ENCODE data around the gene NOG. TPM values are rescaled to one million over a fixed set of nuclear protein-coding genes. Genes with fewer than 3 reads are reported as not detected.

Gene NOG
- total RNA-seq, 6 experiments from 2014 or later: 18.3 to 21.2 (median 19.4) TPM

GRCh38 chr17:56597495-56597990, 4.0 kb downstream of the NOG start:
- H3K4me1 Mint-ChIP-seq (ENCODE audit: low read depth): peaks cover 38% of the 10 kb centered on the region
- no peaks in the 10 kb centered on the region for H3K36me3 Mint-ChIP-seq (ENCODE audit: low read depth)
- TF ChIP-seq CTCF (IDR thresholded peaks at IDR 0.05): no peak
- no peaks in the 10 kb centered on the region for H3K27me3 Mint-ChIP-seq (ENCODE audit: insufficient read depth)
- no peaks in the 10 kb centered on the region for H3K9me3 Mint-ChIP-seq
- peak overlapping the region; percentile 74 for H3K27ac Mint-ChIP-seq
- DNase-seq: no peak
- peak overlapping the region; percentile 85 for H3K4me3 Mint-ChIP-seq

GRCh38 chr17:56598466-56598865, 5.0 kb downstream of the NOG start:
- Mint-ChIP-seq H3K27ac (peak overlapping the region; percentile 68), H3K27me3 (ENCODE audit: insufficient read depth) (no peaks in the 10 kb centered on the region), H3K36me3 (ENCODE audit: low read depth) (no peaks in the 10 kb centered on the region), H3K9me3 (no peaks in the 10 kb centered on the region), H3K4me1 (ENCODE audit: low read depth) (peaks cover 38% of the 10 kb centered on the region), H3K4me3 (peak overlapping the region; percentile 85)
- peak; percentile 64 for DNase-seq
- no peak for TF ChIP-seq CTCF (IDR thresholded peaks at IDR 0.05)

GRCh38 chr17:56599088-56599487, 5.6 kb downstream of the NOG start:
- TF ChIP-seq CTCF (IDR thresholded peaks at IDR 0.05): no peak; the same call in 1 of the 2 replicates
- H3K9me3 Mint-ChIP-seq: no peaks in the 10 kb centered on the region
- no peak for DNase-seq
- peaks cover 43% of the 10 kb centered on the region for H3K4me1 Mint-ChIP-seq (ENCODE audit: low read depth)
- H3K4me3 Mint-ChIP-seq: no peak overlapping the region; the same call in 1 of the 2 replicates
- no peaks in the 10 kb centered on the region for H3K27me3 Mint-ChIP-seq (ENCODE audit: insufficient read depth)
- H3K27ac Mint-ChIP-seq: no peak overlapping the region
- no peaks in the 10 kb centered on the region for H3K36me3 Mint-ChIP-seq (ENCODE audit: low read depth)

GRCh38 chr17:56599566-56599965, 6.1 kb downstream of the NOG start:
- Mint-ChIP-seq H3K27ac (no peak overlapping the region), H3K4me1 (ENCODE audit: low read depth) (peaks cover 48% of the 10 kb centered on the region), H3K9me3 (no peaks in the 10 kb centered on the region), H3K4me3 (no peak overlapping the region), H3K36me3 (ENCODE audit: low read depth) (no peaks in the 10 kb centered on the region), H3K27me3 (ENCODE audit: insufficient read depth) (no peaks in the 10 kb centered on the region)
- TF ChIP-seq CTCF (IDR thresholded peaks at IDR 0.05): no peak
- no peak for DNase-seq

GRCh38 chr17:56600256-56600655, 6.8 kb downstream of the NOG start:
- H3K4me3 Mint-ChIP-seq: no peak overlapping the region
- TF ChIP-seq CTCF (IDR thresholded peaks at IDR 0.05): no peak
- no peaks in the 10 kb centered on the region for H3K36me3 Mint-ChIP-seq (ENCODE audit: low read depth)
- H3K27me3 Mint-ChIP-seq (ENCODE audit: insufficient read depth): peaks cover 3% of the 10 kb centered on the region; the same call in 1 of the 2 replicates
- no peak overlapping the region for H3K27ac Mint-ChIP-seq
- H3K4me1 Mint-ChIP-seq (ENCODE audit: low read depth): peaks cover 48% of the 10 kb centered on the region
- no peaks in the 10 kb centered on the region for H3K9me3 Mint-ChIP-seq
- no peak for DNase-seq

GRCh38 chr17:56601591-56601990, 8.1 kb downstream of the NOG start:
- Mint-ChIP-seq H3K36me3 (ENCODE audit: low read depth) (no peaks in the 10 kb centered on the region), H3K9me3 (no peaks in the 10 kb centered on the region), H3K4me1 (ENCODE audit: low read depth) (peaks cover 42% of the 10 kb centered on the region), H3K4me3 (no peak overlapping the region), H3K27me3 (ENCODE audit: insufficient read depth) (peaks cover 7% of the 10 kb centered on the region; the same call in 1 of the 2 replicates), H3K27ac (no peak overlapping the region)
- TF ChIP-seq CTCF (IDR thresholded peaks at IDR 0.05): no peak
- DNase-seq: no peak
